HEK293T (cell line): ENCODE data around the gene UCP2.

Experiments
- BHLHE40 ChIP-seq: fragments of 450-650 bp; IDR thresholded peaks from 2 replicates; pipeline ENCODE4 v1.6.1; 2016; ENCODE audit warnings: mild to moderate bottlenecking, moderate library complexity, borderline replicate concordance
- CTBP1 ChIP-seq: fragments of 450-650 bp; IDR thresholded peaks from 2 replicates; pipeline ENCODE4 v1.6.1; 2016; ENCODE audit warnings: borderline replicate concordance
- FOXK2 ChIP-seq: fragments of 450-650 bp; IDR thresholded peaks from 2 replicates; pipeline ENCODE4 v1.6.1; 2016; ENCODE audit warnings: mild to moderate bottlenecking
- LEF1 ChIP-seq: fragments of 450-650 bp; IDR thresholded peaks from 2 replicates; pipeline ENCODE4 v1.6.1; 2017; ENCODE audit warnings: mild to moderate bottlenecking, borderline replicate concordance
- SP1 ChIP-seq: fragments of 450-650 bp; IDR thresholded peaks from 2 replicates; pipeline ENCODE4 v1.6.1; 2017
- SUZ12 ChIP-seq: fragments of 450-650 bp; IDR thresholded peaks from 2 replicates; pipeline ENCODE4 v1.6.1; 2016; ENCODE audit warnings: mild to moderate bottlenecking
- TARDBP ChIP-seq: fragments of 450-650 bp; IDR thresholded peaks from 2 replicates; pipeline ENCODE4 v1.6.1; 2016

GRCh38 chr11:74001822-74002286 is 19.2 kb upstream of the UCP2 start:
- no peak for TF ChIP-seq BHLHE40
- no peak for TF ChIP-seq FOXK2
- no peak for TF ChIP-seq TARDBP
- TF ChIP-seq SUZ12: no peak
- no peak for TF ChIP-seq CTBP1
- TF ChIP-seq LEF1: no peak
- TF ChIP-seq SP1: no peak
